Measurements from ENCODE around the gene PHTF1. TPM values are rescaled to one million over a fixed set of nuclear protein-coding genes. Genes with fewer than 3 reads are reported as not detected.

The PHTF1 gene
- polyA plus RNA-seq, 3 donors: 6.7 to 12.2 (median 11.1) TPM

GRCh38 chr1:113745425-113745824 is 13.9 kb downstream of the PHTF1 start:
- intact Hi-C loops (cut with micrococcal nuclease): no loop called here
- DNase-seq: no peak
- Histone ChIP-seq H3K4me3 (replicated peaks in 1 of 3; ENCODE audit: low read depth in 2 of 3, low read length in 3 of 3) (no peak overlapping the region), H3K4me1 (ENCODE audit: control insufficient read depth in 1 of 2, insufficient read depth in 2 of 2, low read length in 2 of 2) (no peaks in the 10 kb centered on the region), H3K36me3 (replicated peaks in 1 of 2; ENCODE audit: control insufficient read depth in 1 of 2, insufficient read depth in 2 of 2, low read length in 2 of 2) (peaks cover 12 to 47% of the 10 kb centered on the region in 2 donors), H4K20me1 (ENCODE audit: insufficient read depth, low read length) (no peaks in the 10 kb centered on the region), H3K79me2 (ENCODE audit: insufficient read depth, low read length) (no peaks in the 10 kb centered on the region), H3K4me2 (replicated peaks; ENCODE audit: extremely low read depth, low read length, poor library complexity, severe bottlenecking) (no peak overlapping the region), H3K27me3 (ENCODE audit: control insufficient read depth in 2 of 2, insufficient read depth in 2 of 2, low read length in 2 of 2) (no peaks in the 10 kb centered on the region), H3K9me3 (replicated peaks in 1 of 2; ENCODE audit: control insufficient read depth in 1 of 2, insufficient read depth in 1 of 2, low read length in 2 of 2) (no peaks in the 10 kb centered on the region), H2AFZ (ENCODE audit: insufficient read depth, low read depth, low read length, poor library complexity, severe bottlenecking) (no peak overlapping the region), H3K9ac (ENCODE audit: insufficient read depth, low read length, poor library complexity, severe bottlenecking) (no peak overlapping the region), H3K27ac (ENCODE audit: low read depth in 1 of 2, low read length in 2 of 2) (no peak overlapping the region)
- peak overlapping the region in 1 of 7 donors; percentile 30 for H3K27ac Mint-ChIP-seq
- peaks cover 0 to under 1% (median 0%) of the 10 kb centered on the region in 3 donors for H3K27me3 Mint-ChIP-seq (ENCODE audit: low read depth in 3 of 3)
- peaks cover 24 to 49% of the 10 kb centered on the region in 2 donors for H3K36me3 Mint-ChIP-seq
- H3K4me3 Mint-ChIP-seq: no peak overlapping the region
- TF ChIP-seq CTCF (IDR thresholded peaks at IDR 0.05): no peak
- no peaks in the 10 kb centered on the region for H3K4me1 Mint-ChIP-seq
- 100% methylated on average over 1 of the region's 3 CpGs for WGBS (ENCODE audit: insufficient coverage)
- no peaks in the 10 kb centered on the region for H3K9me3 Mint-ChIP-seq

GRCh38 chr1:113744114-113744513 is 15.2 kb downstream of the PHTF1 start:
- no peaks in the 10 kb centered on the region for H3K9me3 ChIP-seq (replicated peaks in 1 of 2; ENCODE audit: control insufficient read depth in 1 of 2, insufficient read depth in 1 of 2, low read length in 2 of 2)
- H3K9ac ChIP-seq (ENCODE audit: insufficient read depth, low read length, poor library complexity, severe bottlenecking): no peak overlapping the region
- Mint-ChIP-seq H3K9me3 (no peaks in the 10 kb centered on the region), H3K4me3 (no peak overlapping the region), H3K4me1 (no peaks in the 10 kb centered on the region), H3K27me3 (ENCODE audit: low read depth in 3 of 3) (peaks cover 0 to 2% (median 0%) of the 10 kb centered on the region in 3 donors), H3K36me3 (peaks cover 19 to 46% of the 10 kb centered on the region in 2 donors), H3K27ac (no peak overlapping the region)
- no peaks in the 10 kb centered on the region for H4K20me1 ChIP-seq (ENCODE audit: insufficient read depth, low read length)
- no CpG with 5 or more reads among the region's 1 CpG for WGBS (ENCODE audit: insufficient coverage)
- H3K36me3 ChIP-seq (replicated peaks in 1 of 2; ENCODE audit: control insufficient read depth in 1 of 2, insufficient read depth in 2 of 2, low read length in 2 of 2): peaks cover 5 to 37% of the 10 kb centered on the region in 2 donors
- no peak for TF ChIP-seq CTCF (IDR thresholded peaks at IDR 0.05)
- H3K79me2 ChIP-seq (ENCODE audit: insufficient read depth, low read length): no peaks in the 10 kb centered on the region
- H2AFZ ChIP-seq (ENCODE audit: insufficient read depth, low read depth, low read length, poor library complexity, severe bottlenecking): no peak overlapping the region
- intact Hi-C loops (cut with micrococcal nuclease): no loop called here
- no peak overlapping the region for H3K27ac ChIP-seq (ENCODE audit: low read depth in 1 of 2, low read length in 2 of 2)
- no peaks in the 10 kb centered on the region for H3K4me1 ChIP-seq (ENCODE audit: control insufficient read depth in 1 of 2, insufficient read depth in 2 of 2, low read length in 2 of 2)
- H3K4me3 ChIP-seq (replicated peaks in 1 of 3; ENCODE audit: low read depth in 2 of 3, low read length in 3 of 3): no peak overlapping the region
- no peak for DNase-seq
- H3K27me3 ChIP-seq (ENCODE audit: control insufficient read depth in 2 of 2, insufficient read depth in 2 of 2, low read length in 2 of 2): no peaks in the 10 kb centered on the region
- H3K4me2 ChIP-seq (replicated peaks; ENCODE audit: extremely low read depth, low read length, poor library complexity, severe bottlenecking): no peak overlapping the region

Measured in CD14-positive monocyte (primary cell).